Kidney (tissue), 14 donors: Measurements from ENCODE around the gene NDUFV3. TPM values are rescaled to one million over a fixed set of nuclear protein-coding genes. Genes with fewer than 3 reads are reported as not detected.

Experiments used
- DNase-seq, 5 donors: peaks; one replicate each; pipeline ENCODE4 v3.0.0-alpha.2; 2013 to 2020
- FAIRE-seq: peaks from 2 replicates; lab custom pipeline; 2012; peaks lifted over from hg19 to GRCh38; lab: Jason Lieb, UNC
- H3K27ac ChIP-seq, 2 donors: one replicate each; pipeline ENCODE4 v1.7.0; 2013; ENCODE audit warnings: low read depth in 2 of 2, low read length in 2 of 2, inconsistent platforms in 1 of 2
- H3K27me3 ChIP-seq: one replicate; pipeline ENCODE4 v1.7.1; 2013; ENCODE audit warnings: low read length, inconsistent platforms; ENCODE audit not compliant: control insufficient read depth, insufficient read depth
- H3K36me3 ChIP-seq, 3 donors: one replicate each; pipeline versions ENCODE4 v1.7.0 to v1.7.1; 2013; ENCODE audit warnings: low read length in 3 of 3, control low read depth in 1 of 3, inconsistent platforms in 1 of 3; ENCODE audit not compliant: insufficient read depth in 3 of 3, control insufficient read depth in 2 of 3
- H3K4me1 ChIP-seq, 3 donors: one replicate each; pipeline versions ENCODE4 v1.7.0 to v1.7.1; 2013; ENCODE audit warnings: low read length in 3 of 3, inconsistent platforms in 1 of 3, low read depth in 1 of 3; ENCODE audit not compliant: control insufficient read depth in 2 of 3, insufficient read depth in 2 of 3
- H3K4me3 ChIP-seq, 3 donors: one replicate each; pipeline versions ENCODE4 v1.7.0 to v1.8.1; 2013; ENCODE audit warnings: low read length in 3 of 3, control low read depth in 1 of 3, inconsistent platforms in 1 of 3
- H3K9ac ChIP-seq, 3 donors: one replicate each; pipeline versions ENCODE4 v1.7.0 to v1.7.1; 2013; ENCODE audit warnings: low read length in 3 of 3, control low read depth in 1 of 3, inconsistent platforms in 1 of 3
- H3K9me3 ChIP-seq, 3 donors: one replicate each; pipeline versions ENCODE4 v1.7.0 to v1.7.1; 2013; ENCODE audit warnings: low read length in 3 of 3, control low read depth in 1 of 3, inconsistent platforms in 1 of 3; ENCODE audit not compliant: control insufficient read depth in 2 of 3, insufficient read depth in 1 of 3
- CTCF ChIP-seq: IDR thresholded peaks from 3 replicates; pipeline ENCODE4 v1.5.1; 2012; ENCODE audit warnings: mild to moderate bottlenecking, moderate library complexity, borderline replicate concordance; ENCODE audit not compliant: insufficient read depth; ENCODE audit errors: extremely low read depth
- intact Hi-C: fragments of 100-400 bp; cut with DNase I; formaldehyde crosslinking; loops from one replicate; pipeline ENCODE4 v1.11.1; 2022
- polyA plus RNA-seq: library from polyadenylated mRNA; stranded (reverse); fragments of 350-450 nt; fragmentation: Illumina TruSeq; extraction: RNeasy Lipid Tissue Mini Kit (QIAGEN cat#74804); gene quantifications from one replicate; pipeline ENCODE4 v1.2.3, GENCODE V29; 2014; ENCODE audit warnings: low read depth, low replicate concordance; ENCODE audit not compliant: insufficient read depth
- total RNA-seq: library from RNA; stranded (reverse); fragmentation: NEBNext Ultra II Directional; extraction: Animal tissue kit (Norgen Biotek cat#: 25700); gene quantifications from one replicate; pipeline ENCODE4 v1.2.1, GENCODE V29; 2021
- donor health status: control.
- donor health status: control.
- donor health status: control.
- donor health status: control.
- donor health status: control.
- donor health status: DM: yes; HTN: yes; CAD: no.
- donor health status: Normal renal cell carcinoma (clear cell type).

NDUFV3 gene
- total and polyA plus RNA-seq, 2 donors from 2014 or later: 29.6 to 37.0 TPM

DNA sequence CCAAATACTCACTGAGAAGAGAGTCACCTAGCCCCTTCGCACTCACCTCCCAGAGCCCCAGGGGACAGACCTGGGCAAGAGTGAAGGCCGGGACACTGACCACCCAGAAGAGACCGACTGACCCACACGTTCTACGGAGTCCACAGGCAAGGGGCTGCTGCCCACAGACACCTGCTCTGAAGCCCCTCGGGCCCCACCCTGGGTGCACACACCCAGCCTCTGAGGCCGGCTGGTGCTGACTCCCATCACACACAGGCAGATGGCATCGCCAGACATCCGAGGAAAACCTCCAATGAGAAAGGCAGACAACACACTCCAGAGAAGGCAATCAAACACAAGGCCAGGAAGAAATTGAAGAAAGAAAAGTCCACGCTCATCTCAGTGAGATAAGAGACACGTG is 35.9 kb upstream of the NDUFV3 start:
- DNase-seq: no peak
- H3K27me3 ChIP-seq: no peaks in the 10 kb centered on the region
- no peak overlapping the region for H3K9ac ChIP-seq
- peaks cover 5 to 29% (median 19%) of the 10 kb centered on the region in 3 donors for H3K36me3 ChIP-seq
- H3K9me3 ChIP-seq: no peaks in the 10 kb centered on the region
- intact Hi-C loops: no loop called here
- H3K27ac ChIP-seq: no peak overlapping the region
- H3K4me3 ChIP-seq: no peak overlapping the region
- no peak for FAIRE-seq
- TF ChIP-seq CTCF: no peak
- H3K4me1 ChIP-seq: no peaks in the 10 kb centered on the region

DNA sequence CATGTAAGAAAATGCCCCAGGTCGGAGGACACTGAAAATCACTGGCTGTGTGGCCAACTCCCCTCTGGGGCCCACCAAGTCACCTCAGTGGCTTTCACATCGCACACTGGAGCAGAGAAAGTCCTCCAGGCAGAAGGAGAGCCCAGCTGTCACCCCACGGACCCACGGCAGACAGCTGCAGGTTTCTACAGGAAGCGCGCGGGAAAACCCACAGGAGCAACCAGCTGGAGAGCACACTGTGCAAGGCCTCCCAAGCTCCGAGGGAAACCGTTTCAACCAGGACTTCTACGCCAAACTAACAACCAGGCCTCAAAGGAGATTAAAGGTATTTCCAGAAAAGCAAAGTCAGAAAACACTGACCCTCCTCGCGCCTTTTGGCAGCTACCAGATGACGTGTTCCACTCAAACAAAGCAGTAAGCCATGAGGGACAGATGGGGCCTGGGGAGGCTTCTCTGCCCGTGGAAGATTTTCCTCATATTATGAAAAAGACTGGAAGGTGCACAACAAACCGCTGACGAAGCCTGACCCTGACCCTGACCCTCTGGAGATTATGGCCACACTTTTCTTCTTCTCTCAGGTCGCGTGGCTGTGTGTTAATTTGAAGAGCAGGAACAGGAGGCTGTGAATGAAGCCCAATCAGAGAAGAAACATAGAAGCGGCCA is 34.8 kb upstream of the NDUFV3 start:
- Histone ChIP-seq H3K4me1 (no peaks in the 10 kb centered on the region), H3K4me3 (no peak overlapping the region), H3K27me3 (no peaks in the 10 kb centered on the region), H3K9me3 (no peaks in the 10 kb centered on the region), H3K36me3 (peaks cover 6 to 34% (median 26%) of the 10 kb centered on the region in 3 donors), H3K9ac (no peak overlapping the region), H3K27ac (no peak overlapping the region)
- TF ChIP-seq CTCF: no peak
- peak in 1 of 5 donors; percentile 18 for DNase-seq
- FAIRE-seq: no peak
- intact Hi-C loops: no loop called here

- peak in 1 of 5 donors; percentile 55 for DNase-seq
Measured at GRCh38 chr21:42858957-42859890, 33.9 kb upstream of the NDUFV3 start.

More at GRCh38 chr21:42858957-42859890, 33.9 kb upstream of the NDUFV3 start:
- no peak for TF ChIP-seq CTCF
- Histone ChIP-seq H3K9ac (no peak overlapping the region), H3K27ac (no peak overlapping the region), H3K36me3 (peaks cover 8 to 31% (median 27%) of the 10 kb centered on the region in 3 donors), H3K9me3 (no peaks in the 10 kb centered on the region), H3K4me3 (no peak overlapping the region), H3K27me3 (no peaks in the 10 kb centered on the region), H3K4me1 (no peaks in the 10 kb centered on the region)
- no peak for FAIRE-seq
- intact Hi-C loops: no loop called here
